Peyer's patch (tissue), 4 donors: ENCODE data around the gene SDHC.

Experiments used
- POLR2A ChIP-seq, 2 donors: fragments of 450-650 bp; IDR thresholded peaks; one replicate each; pipeline ENCODE4 v1.5.1; 2017; ENCODE audit warnings: antibody characterized with exemption in 2 of 2, mild to moderate bottlenecking in 2 of 2, moderate library complexity in 2 of 2
- TF ChIP-seq, protein P1 (sequence below), 6 experiments: fragments of 450-650 bp in 4 of 6; fragments of 200-600 bp in 2 of 6; sonication (generic) in 1 of 6; IDR thresholded peaks; one replicate each; pipeline ENCODE4 v1.5.1; 2017 to 2019; ENCODE audit warnings: antibody characterized with exemption in 6 of 6, mild to moderate bottlenecking in 3 of 6, moderate library complexity in 1 of 6

DNA sequence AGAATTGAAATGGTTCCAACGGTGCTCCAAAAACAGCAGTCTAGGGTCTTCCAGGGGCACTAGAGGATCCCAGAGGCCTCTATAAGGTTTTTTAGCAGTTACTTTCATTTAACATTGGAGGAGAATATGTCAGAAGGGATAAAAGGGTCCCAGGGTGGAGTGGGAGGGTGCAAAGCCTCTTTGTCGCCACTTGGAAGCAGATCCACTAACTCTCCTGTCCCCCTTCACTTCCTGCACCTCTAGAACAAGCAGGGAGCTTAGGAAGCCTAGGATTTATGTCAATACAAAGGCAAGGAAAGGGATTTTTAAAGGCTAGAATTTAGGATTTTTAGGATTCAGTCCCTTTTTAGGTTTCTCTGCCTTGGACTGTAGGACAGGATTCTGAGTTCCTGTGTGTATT is 47.3 kb upstream of the SDHC start:
- TF ChIP-seq, protein P1, sequence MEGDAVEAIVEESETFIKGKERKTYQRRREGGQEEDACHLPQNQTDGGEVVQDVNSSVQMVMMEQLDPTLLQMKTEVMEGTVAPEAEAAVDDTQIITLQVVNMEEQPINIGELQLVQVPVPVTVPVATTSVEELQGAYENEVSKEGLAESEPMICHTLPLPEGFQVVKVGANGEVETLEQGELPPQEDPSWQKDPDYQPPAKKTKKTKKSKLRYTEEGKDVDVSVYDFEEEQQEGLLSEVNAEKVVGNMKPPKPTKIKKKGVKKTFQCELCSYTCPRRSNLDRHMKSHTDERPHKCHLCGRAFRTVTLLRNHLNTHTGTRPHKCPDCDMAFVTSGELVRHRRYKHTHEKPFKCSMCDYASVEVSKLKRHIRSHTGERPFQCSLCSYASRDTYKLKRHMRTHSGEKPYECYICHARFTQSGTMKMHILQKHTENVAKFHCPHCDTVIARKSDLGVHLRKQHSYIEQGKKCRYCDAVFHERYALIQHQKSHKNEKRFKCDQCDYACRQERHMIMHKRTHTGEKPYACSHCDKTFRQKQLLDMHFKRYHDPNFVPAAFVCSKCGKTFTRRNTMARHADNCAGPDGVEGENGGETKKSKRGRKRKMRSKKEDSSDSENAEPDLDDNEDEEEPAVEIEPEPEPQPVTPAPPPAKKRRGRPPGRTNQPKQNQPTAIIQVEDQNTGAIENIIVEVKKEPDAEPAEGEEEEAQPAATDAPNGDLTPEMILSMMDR (IDR thresholded peaks at IDR 0.05) = no peak
- TF ChIP-seq POLR2A (IDR thresholded peaks at IDR 0.05) = no peak
